IMR-90 (cell line): ENCODE data around the gene ENPP3. TPM values are rescaled to one million over a fixed set of nuclear protein-coding genes. Genes with fewer than 3 reads are reported as not detected.
A peak's percentile ranks its signal among the peaks of the same experiment; 100 is the strongest.

ENCODE experiments used
- ATAC-seq: fragments of 200-7000 bp; cut with Tn5 transposase; 2 replicates; pipeline ENCODE4 v1.9.1; 2020; ENCODE audit warnings: low read depth, mild to moderate bottlenecking, moderate library complexity
- BruUV-seq: library from RNA; stranded (reverse); fragments of 400-500 nt; replicated peaks from 2 replicates; lab custom pipeline; 2021; lab: Mats Ljungman, UMichigan
- CTCF ChIA-PET: fragments of 300-600 bp; formaldehyde crosslinking; extraction: SDS; loops from one replicate; lab custom pipeline; 2021; ENCODE audit warnings: antibody characterized with exemption; lab: Yijun Ruan, JAX
- POLR2A ChIA-PET: fragments of 300-600 bp; sonication (Branson Sonifier 250); formaldehyde crosslinking; loops from one replicate; lab custom pipeline; 2022; ENCODE audit warnings: antibody characterized with exemption; ENCODE audit not compliant: unreplicated experiment; lab: Charles Lee
- DNase-seq: peaks from one replicate; pipeline ENCODE4 v3.0.0; 2013
- H2AFZ ChIP-seq: replicated peaks from 2 replicates; pipeline ENCODE3; 2013; ENCODE audit warnings: low read length, mild to moderate bottlenecking; ENCODE audit not compliant: poor library complexity
- H2AK5ac ChIP-seq: 2 replicates; pipeline ENCODE4 v1.6.1; 2013; ENCODE audit warnings: low read depth, low read length, inconsistent platforms
- H2AK9ac ChIP-seq: replicated peaks from 2 replicates; pipeline ENCODE3; 2013; ENCODE audit warnings: mild to moderate bottlenecking, low read depth, low read length, moderate library complexity; ENCODE audit not compliant: poor library complexity
- H2BK120ac ChIP-seq: 2 replicates; pipeline ENCODE4 v1.6.1; 2013; ENCODE audit warnings: low read depth, low read length, inconsistent platforms
- H2BK15ac ChIP-seq: 3 replicates; pipeline ENCODE4 v1.6.1; 2013; ENCODE audit warnings: low read depth, low read length, inconsistent platforms
- H2BK20ac ChIP-seq: 2 replicates; pipeline ENCODE4 v1.6.1; 2013; ENCODE audit warnings: low read depth, mild to moderate bottlenecking, inconsistent platforms, low read length, moderate library complexity
- H2BK5ac ChIP-seq: 2 replicates; pipeline ENCODE4 v1.6.1; 2013; ENCODE audit warnings: mild to moderate bottlenecking, low read depth, low read length, inconsistent platforms; ENCODE audit not compliant: poor library complexity, severe bottlenecking
- H3K14ac ChIP-seq: replicated peaks from 2 replicates; pipeline ENCODE4 v1.6.1; 2013; ENCODE audit warnings: low read depth, low read length, inconsistent platforms
- H3K18ac ChIP-seq: 2 replicates; pipeline ENCODE4 v1.6.1; 2013; ENCODE audit warnings: low read depth, low read length, control low read depth
- H3K23ac ChIP-seq: 2 replicates; pipeline ENCODE4 v1.6.1; 2013; ENCODE audit warnings: low read depth, low read length, inconsistent platforms
- H3K27ac ChIP-seq: 2 replicates; pipeline ENCODE4 v1.5.1; 2013; ENCODE audit warnings: mild to moderate bottlenecking, control low read depth, low read length; ENCODE audit not compliant: insufficient read depth
- H3K27me3 ChIP-seq: 2 replicates; pipeline ENCODE4 v1.6.1; 2013; ENCODE audit warnings: low read length; ENCODE audit not compliant: control insufficient read depth, insufficient read depth
- H3K36me3 ChIP-seq: 2 replicates; pipeline ENCODE4 v1.6.1; 2013; ENCODE audit warnings: low read length, mixed read lengths; ENCODE audit not compliant: control insufficient read depth, insufficient read depth
- H3K4ac ChIP-seq: 2 replicates; pipeline ENCODE4 v1.6.1; 2013; ENCODE audit warnings: low read depth, low read length, inconsistent platforms
- H3K4me1 ChIP-seq: 2 replicates; pipeline ENCODE4 v1.6.1; 2013; ENCODE audit warnings: low read length, mixed read lengths; ENCODE audit not compliant: control insufficient read depth, insufficient read depth
- H3K4me2 ChIP-seq: 2 replicates; pipeline ENCODE4 v1.6.1; 2013; ENCODE audit warnings: low read depth, mild to moderate bottlenecking, control low read depth, low read length, moderate library complexity
- H3K4me3 ChIP-seq: 2 replicates; pipeline ENCODE4 v1.5.1; 2013; ENCODE audit warnings: low read depth, mild to moderate bottlenecking, control low read depth, low read length, moderate library complexity; ENCODE audit not compliant: insufficient read depth
- H3K56ac ChIP-seq: 2 replicates; pipeline ENCODE4 v1.6.1; 2013; ENCODE audit warnings: low read length, inconsistent platforms; ENCODE audit not compliant: insufficient read depth; ENCODE audit errors: extremely low read depth
- H3K79me1 ChIP-seq, 2 experiments: 2 replicates each; pipeline ENCODE4 v1.6.1; 2013; ENCODE audit warnings: low read length in 2 of 2, inconsistent platforms in 1 of 2, low read depth in 1 of 2
- H3K9ac ChIP-seq: 2 replicates; pipeline ENCODE4 v1.6.1; 2013; ENCODE audit warnings: low read depth, low read length, control low read depth
- H3K9me1 ChIP-seq: 2 replicates; pipeline ENCODE4 v1.6.1; 2013; ENCODE audit warnings: low read length, inconsistent platforms; ENCODE audit not compliant: insufficient read depth
- H3K9me3 ChIP-seq: 2 replicates; pipeline ENCODE4 v1.6.1; 2013; ENCODE audit warnings: low read length; ENCODE audit not compliant: control insufficient read depth, insufficient read depth
- H4K20me1 ChIP-seq: 2 replicates; pipeline ENCODE4 v1.6.1; 2013; ENCODE audit warnings: low read length, inconsistent platforms; ENCODE audit not compliant: insufficient read depth
- H4K5ac ChIP-seq: 2 replicates; pipeline ENCODE4 v1.6.1; 2013; ENCODE audit warnings: mild to moderate bottlenecking, low read depth, low read length, control low read depth
- H4K8ac ChIP-seq, 2 experiments: 2 replicates each; pipeline ENCODE4 v1.6.1; 2013; ENCODE audit warnings: low read depth in 2 of 2, low read length in 2 of 2, control low read depth in 1 of 2, inconsistent platforms in 1 of 2
- H4K91ac ChIP-seq: 2 replicates; pipeline ENCODE4 v1.6.1; 2013; ENCODE audit warnings: low read depth, low read length, inconsistent platforms; ENCODE audit not compliant: insufficient read depth
- CEBPB ChIP-seq: IDR thresholded peaks from 2 replicates; pipeline ENCODE4 v1.6.1; 2012; ENCODE audit warnings: low read depth, low read length, improper control_type of control experiment
- CHD1 ChIP-seq: IDR thresholded peaks from 2 replicates; pipeline ENCODE4 v1.6.1; 2012; ENCODE audit warnings: low read depth, low read length, improper control_type of control experiment
- FOS ChIP-seq: fragments of 150-350 bp; IDR thresholded peaks from 2 replicates; pipeline ENCODE4 v1.6.1; 2016; ENCODE audit warnings: low read depth, low read length
- MAFK ChIP-seq: IDR thresholded peaks from 2 replicates; pipeline ENCODE4 v1.6.1; 2012; ENCODE audit warnings: low read depth, low read length, improper control_type of control experiment
- MAZ ChIP-seq: IDR thresholded peaks from 2 replicates; pipeline ENCODE4 v1.6.1; 2012; ENCODE audit warnings: low read depth, mild to moderate bottlenecking, low read length, improper control_type of control experiment, moderate library complexity, borderline replicate concordance
- MXI1 ChIP-seq: IDR thresholded peaks from 2 replicates; pipeline ENCODE4 v1.6.1; 2012; ENCODE audit warnings: low read depth, mild to moderate bottlenecking, low read length, moderate library complexity, borderline replicate concordance
- RFX5 ChIP-seq: IDR thresholded peaks from 2 replicates; pipeline ENCODE4 v1.8.0; 2012; ENCODE audit warnings: low read depth, mild to moderate bottlenecking, low read length, moderate library complexity
- SMC3 ChIP-seq: fragments of 150-350 bp; IDR thresholded peaks from 2 replicates; pipeline ENCODE4 v1.6.1; 2016; ENCODE audit warnings: low read depth, mild to moderate bottlenecking, antibody characterized with exemption, low read length, moderate library complexity
- dilution Hi-C: fragments of 300-500 bp; cut with HindIII; formaldehyde crosslinking; loops from one replicate; pipeline ENCODE4 v1.14.3; 2018; ENCODE audit warnings: low sequenced_read_pairs; ENCODE audit not compliant: unreplicated experiment
- in situ Hi-C: fragments of 300-500 bp; cut with MboI; formaldehyde crosslinking; loops from 3 replicates; pipeline ENCODE4 v1.14.3; 2019; ENCODE audit warnings: low sequenced_read_pairs, inconsistent platforms, mixed read lengths
- intact Hi-C: fragments of 100-400 bp; cut with micrococcal nuclease; formaldehyde crosslinking; loops from 2 replicates; pipeline ENCODE4 v1.10.0; 2022
- polyA plus RNA-seq, 3 experiments: library from polyadenylated mRNA; depleted of rRNA; stranded (reverse); fragments of >200 nt; gene quantifications; 2 replicates each; pipeline ENCODE4 v1.2.3, GENCODE V29; 2012; ENCODE audit warnings: low replicate concordance in 1 of 3
- total RNA-seq: library from RNA; depleted of rRNA; stranded (reverse); fragments of >200 nt; gene quantifications from 2 replicates; pipeline ENCODE4 v1.2.3, GENCODE V29; 2012
- TF ChIP-seq, protein P1 (sequence below): conservative IDR thresholded peaks from 2 replicates; pipeline ENCODE4 v1.5.1; 2012; ENCODE audit warnings: mild to moderate bottlenecking, low read depth, low read length, improper control_type of control experiment
- TF ChIP-seq, protein P2 (sequence below): fragments of 150-350 bp; IDR thresholded peaks from 2 replicates; pipeline ENCODE4 v1.6.1; 2017; ENCODE audit warnings: mild to moderate bottlenecking, antibody characterized with exemption, low read length, low read depth

Gene ENPP3
- total and polyA plus RNA-seq, 2 of the 4 experiments (the other 2 are of a cell fraction), result under 0.01 to 0.05 TPM

DNA sequence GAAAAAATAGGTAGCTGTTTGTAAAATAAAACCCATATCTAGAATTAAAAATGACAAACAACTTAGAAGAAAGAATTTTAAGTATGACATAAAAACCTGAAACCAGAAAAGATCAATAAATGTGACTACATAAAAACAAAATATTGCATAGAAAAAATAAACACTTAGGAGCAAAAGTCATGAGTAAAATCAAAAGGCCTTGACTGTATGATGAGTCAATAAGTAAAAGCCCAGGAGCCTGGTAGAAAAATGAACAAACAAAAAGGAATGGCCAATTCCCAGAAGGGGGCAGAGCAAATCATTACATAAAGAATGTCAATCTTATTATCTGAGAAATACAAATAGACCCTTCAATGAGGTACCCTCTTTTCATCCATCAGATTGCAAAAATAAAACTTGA lies 150.0 kb downstream of the ENPP3 start:
- ATAC-seq (peak; percentile 31; the same call in 1 of the 2 replicates), DNase-seq (peak; percentile 37)
- no peak overlapping the region for H2BK20ac ChIP-seq
- no peaks in the 10 kb centered on the region for H4K20me1 ChIP-seq
- H3K27ac ChIP-seq, result no peak overlapping the region
- intact Hi-C loops, result loop anchor here (5.0 kb wide), 2 partner anchors 105 to 125 kb away; no protein-coding TSS in a partner anchor
- dilution Hi-C loops, result no loop called here
- no peaks in the 10 kb centered on the region for H3K36me3 ChIP-seq
- no peak overlapping the region for H3K4me3 ChIP-seq
- no peaks in the 10 kb centered on the region for H3K79me1 ChIP-seq
- H4K5ac ChIP-seq, result no peak overlapping the region
- H3K56ac ChIP-seq, result no peak overlapping the region
- ChIA-PET CTCF (no interaction called here), POLR2A (no interaction called here)
- no peak overlapping the region for H3K18ac ChIP-seq
- H4K91ac ChIP-seq, result no peak overlapping the region
- H2BK5ac ChIP-seq, result no peak overlapping the region
- H3K14ac ChIP-seq, result no peak overlapping the region
- no peaks in the 10 kb centered on the region for H3K9me3 ChIP-seq
- in situ Hi-C loops, result no loop called here
- H2BK15ac ChIP-seq, result no peak overlapping the region
- TF ChIP-seq SMC3, result no peak
- TF ChIP-seq CEBPB, result no peak
- no peak for TF ChIP-seq MXI1
- TF ChIP-seq, protein P1, sequence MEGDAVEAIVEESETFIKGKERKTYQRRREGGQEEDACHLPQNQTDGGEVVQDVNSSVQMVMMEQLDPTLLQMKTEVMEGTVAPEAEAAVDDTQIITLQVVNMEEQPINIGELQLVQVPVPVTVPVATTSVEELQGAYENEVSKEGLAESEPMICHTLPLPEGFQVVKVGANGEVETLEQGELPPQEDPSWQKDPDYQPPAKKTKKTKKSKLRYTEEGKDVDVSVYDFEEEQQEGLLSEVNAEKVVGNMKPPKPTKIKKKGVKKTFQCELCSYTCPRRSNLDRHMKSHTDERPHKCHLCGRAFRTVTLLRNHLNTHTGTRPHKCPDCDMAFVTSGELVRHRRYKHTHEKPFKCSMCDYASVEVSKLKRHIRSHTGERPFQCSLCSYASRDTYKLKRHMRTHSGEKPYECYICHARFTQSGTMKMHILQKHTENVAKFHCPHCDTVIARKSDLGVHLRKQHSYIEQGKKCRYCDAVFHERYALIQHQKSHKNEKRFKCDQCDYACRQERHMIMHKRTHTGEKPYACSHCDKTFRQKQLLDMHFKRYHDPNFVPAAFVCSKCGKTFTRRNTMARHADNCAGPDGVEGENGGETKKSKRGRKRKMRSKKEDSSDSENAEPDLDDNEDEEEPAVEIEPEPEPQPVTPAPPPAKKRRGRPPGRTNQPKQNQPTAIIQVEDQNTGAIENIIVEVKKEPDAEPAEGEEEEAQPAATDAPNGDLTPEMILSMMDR, result no peak
- TF ChIP-seq CHD1, result no peak
- TF ChIP-seq, protein P2, sequence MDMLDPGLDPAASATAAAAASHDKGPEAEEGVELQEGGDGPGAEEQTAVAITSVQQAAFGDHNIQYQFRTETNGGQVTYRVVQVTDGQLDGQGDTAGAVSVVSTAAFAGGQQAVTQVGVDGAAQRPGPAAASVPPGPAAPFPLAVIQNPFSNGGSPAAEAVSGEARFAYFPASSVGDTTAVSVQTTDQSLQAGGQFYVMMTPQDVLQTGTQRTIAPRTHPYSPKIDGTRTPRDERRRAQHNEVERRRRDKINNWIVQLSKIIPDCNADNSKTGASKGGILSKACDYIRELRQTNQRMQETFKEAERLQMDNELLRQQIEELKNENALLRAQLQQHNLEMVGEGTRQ, result no peak
- no peak for TF ChIP-seq FOS
- TF ChIP-seq MAFK, result no peak
- no peak for TF ChIP-seq RFX5
- TF ChIP-seq MAZ, result no peak
- no peak overlapping the region for H3K9ac ChIP-seq
- no TSS peak for BruUV-seq
- H3K4ac ChIP-seq, result no peak overlapping the region
- no peak overlapping the region for H2AFZ ChIP-seq
- H3K23ac ChIP-seq, result no peak overlapping the region
- H3K9me1 ChIP-seq, result no peaks in the 10 kb centered on the region
- H2AK5ac ChIP-seq, result no peak overlapping the region
- no peaks in the 10 kb centered on the region for H3K4me1 ChIP-seq
- H3K4me2 ChIP-seq, result no peak overlapping the region
- H2BK120ac ChIP-seq, result no peak overlapping the region
- H3K27me3 ChIP-seq, result no peaks in the 10 kb centered on the region; the same call in 1 of the 2 replicates
- no peak overlapping the region for H2AK9ac ChIP-seq
- H4K8ac ChIP-seq, result no peak overlapping the region
